Activated naive CD4-positive, alpha-beta T cell treated with anti-CD3 and anti-CD28 coated beads, Interleukin-2, amount 10 ng/mL, durations not matched to agents 7 days and 5 days (primary cell): Measurements from ENCODE around the gene IFNA21.
"Not testable (repeated sequence)": the region's sequence is repeated elsewhere in the genome, so short reads cannot be mapped to it uniquely, and the experiment has no call there.

ENCODE experiments used
- CTCF ChIA-PET: fragments of 350-600 bp; sonication (Branson Sonifier 250); formaldehyde crosslinking; loops from one replicate; lab custom pipeline; 2021; ENCODE audit warnings: antibody characterized with exemption; lab: Charles Lee
- DNase-seq: peaks from one replicate; pipeline ENCODE4 v3.0.0-alpha.2; 2020
- H3K27ac Mint-ChIP-seq: one replicate; pipeline ENCODE4 v1.8.0; 2021; ENCODE audit warnings: mild to moderate bottlenecking, moderate library complexity, mixed read lengths
- H3K27me3 Mint-ChIP-seq: one replicate; pipeline ENCODE4 v1.8.0; 2021; ENCODE audit warnings: mild to moderate bottlenecking, mixed read lengths
- H3K36me3 Mint-ChIP-seq: one replicate; pipeline ENCODE4 v1.8.0; 2021; ENCODE audit warnings: mixed read lengths
- H3K4me1 Mint-ChIP-seq: one replicate; pipeline ENCODE4 v1.8.0; 2021; ENCODE audit warnings: mixed read lengths
- H3K4me3 Mint-ChIP-seq: one replicate; pipeline ENCODE4 v1.8.0; 2021; ENCODE audit warnings: mild to moderate bottlenecking, moderate library complexity, mixed read lengths
- H3K9me3 Mint-ChIP-seq: one replicate; pipeline ENCODE4 v1.8.0; 2021; ENCODE audit warnings: mixed read lengths

The IFNA21 gene

DNA sequence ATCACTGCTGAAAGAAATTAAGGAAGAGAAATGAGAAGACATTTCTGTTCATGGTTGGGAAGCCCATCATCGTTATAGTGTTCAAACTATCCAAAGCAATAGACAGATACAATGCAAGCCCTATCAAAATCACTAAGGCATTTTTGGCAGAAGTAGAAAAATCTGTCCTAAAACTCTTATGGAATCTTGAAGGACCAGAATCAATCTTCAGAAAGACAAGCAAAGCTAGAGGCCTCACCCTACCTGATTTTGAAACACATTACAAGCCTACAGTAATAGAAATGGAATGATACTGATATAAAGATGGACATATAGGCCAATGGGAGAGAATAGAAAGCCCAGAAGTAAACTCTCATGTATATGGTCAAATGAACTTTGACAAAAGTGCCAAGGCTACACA is 4.9 kb upstream of the IFNA21 start:
- Mint-ChIP-seq H3K27me3 (peaks cover 5% of the 10 kb centered on the region), H3K4me3 (no peak overlapping the region), H3K36me3 (no peaks in the 10 kb centered on the region), H3K4me1 (no peaks in the 10 kb centered on the region), H3K27ac (no peak overlapping the region), H3K9me3 (no peaks in the 10 kb centered on the region)
- CTCF ChIA-PET, result no interaction called here
- no peak for DNase-seq

DNA sequence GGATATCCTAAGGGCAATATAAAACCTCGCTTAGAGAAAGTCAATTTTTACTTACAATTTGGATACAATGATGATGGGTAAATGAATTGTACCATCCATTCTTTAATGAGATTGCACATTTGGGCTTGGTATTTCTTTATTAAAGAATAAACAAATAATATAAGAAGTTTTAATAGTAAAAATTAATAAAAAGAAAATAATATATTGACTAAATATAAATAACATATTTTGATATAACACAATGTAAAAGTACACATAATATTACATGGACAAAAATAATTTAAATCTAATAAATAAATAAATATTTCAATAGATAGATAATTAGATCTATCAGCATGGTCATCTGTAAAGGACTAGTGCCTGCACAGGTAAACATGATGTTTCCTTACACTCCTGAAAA is 944 bp downstream of the IFNA21 start:
- no peak overlapping the region for H3K27ac Mint-ChIP-seq
- no peak overlapping the region for H3K4me3 Mint-ChIP-seq
- peaks cover 15% of the 10 kb centered on the region for H3K27me3 Mint-ChIP-seq
- H3K36me3 Mint-ChIP-seq, result peaks cover 4% of the 10 kb centered on the region
- no peak for DNase-seq
- H3K9me3 Mint-ChIP-seq, result peaks cover 4% of the 10 kb centered on the region
- H3K4me1 Mint-ChIP-seq, result peaks cover 27% of the 10 kb centered on the region
- CTCF ChIA-PET, result no interaction called here

DNA sequence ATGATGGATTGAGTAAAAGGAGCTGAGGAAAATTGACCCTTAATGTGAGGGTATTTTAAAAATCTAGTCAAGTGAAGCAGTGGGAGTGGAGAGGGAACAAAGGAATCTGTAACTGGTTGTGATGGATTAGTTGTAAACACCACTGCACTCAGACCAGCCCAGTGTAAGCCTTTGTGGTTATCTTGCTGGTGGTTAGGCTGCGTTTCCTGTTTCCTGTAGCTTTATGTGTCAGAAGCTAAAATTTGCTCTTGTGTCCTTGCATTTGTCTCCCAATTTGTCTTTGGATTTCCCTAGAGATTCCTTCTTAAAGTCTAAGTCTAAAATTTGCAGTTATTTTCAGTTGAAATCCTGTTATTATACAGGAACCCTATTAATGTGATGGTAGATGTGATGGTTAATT is 6.3 kb downstream of the IFNA21 start:
- Mint-ChIP-seq H3K27ac (peak overlapping the region; percentile 75), H3K4me3 (peak overlapping the region; percentile 51), H3K4me1 (peaks cover 51% of the 10 kb centered on the region), H3K27me3 (peaks cover 10% of the 10 kb centered on the region), H3K9me3 (peaks cover 6% of the 10 kb centered on the region), H3K36me3 (peaks cover 11% of the 10 kb centered on the region)
- CTCF ChIA-PET, result interaction anchor here (1.1 to 3.0 kb wide), 4 partner anchors 9 to 81 kb away, joined by 3 to 13 read pairs (median 3); no protein-coding TSS in a partner anchor
- peak; percentile 70 for DNase-seq

DNA sequence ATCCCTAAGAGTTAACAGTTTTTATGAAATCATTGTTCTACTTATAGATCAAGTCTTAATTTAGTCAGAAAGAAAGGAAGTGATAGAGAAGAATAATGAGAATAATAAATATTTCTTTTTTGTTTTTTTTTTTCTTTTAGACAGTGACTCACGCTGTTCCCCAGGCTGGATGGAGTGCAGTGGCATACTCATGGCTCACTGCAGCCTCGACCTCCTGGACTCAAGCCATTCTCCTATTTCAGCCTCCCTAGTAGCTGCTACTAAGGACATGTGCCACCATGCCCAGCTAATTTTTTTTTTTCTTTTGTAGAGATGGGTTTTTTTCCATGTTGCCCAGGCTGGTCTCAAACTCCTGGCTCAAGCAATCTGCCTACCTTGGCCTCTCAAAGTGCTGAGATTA is 11.0 kb downstream of the IFNA21 start:
- no peak for DNase-seq
- no peak overlapping the region for H3K27ac Mint-ChIP-seq
- CTCF ChIA-PET, result no interaction called here
- H3K4me1 Mint-ChIP-seq, result peaks cover 33% of the 10 kb centered on the region
- H3K36me3 Mint-ChIP-seq, result peaks cover 7% of the 10 kb centered on the region
- H3K27me3 Mint-ChIP-seq, result peaks cover 18% of the 10 kb centered on the region
- H3K9me3 Mint-ChIP-seq, result peaks cover 2% of the 10 kb centered on the region
- H3K4me3 Mint-ChIP-seq, result no peak overlapping the region

DNA sequence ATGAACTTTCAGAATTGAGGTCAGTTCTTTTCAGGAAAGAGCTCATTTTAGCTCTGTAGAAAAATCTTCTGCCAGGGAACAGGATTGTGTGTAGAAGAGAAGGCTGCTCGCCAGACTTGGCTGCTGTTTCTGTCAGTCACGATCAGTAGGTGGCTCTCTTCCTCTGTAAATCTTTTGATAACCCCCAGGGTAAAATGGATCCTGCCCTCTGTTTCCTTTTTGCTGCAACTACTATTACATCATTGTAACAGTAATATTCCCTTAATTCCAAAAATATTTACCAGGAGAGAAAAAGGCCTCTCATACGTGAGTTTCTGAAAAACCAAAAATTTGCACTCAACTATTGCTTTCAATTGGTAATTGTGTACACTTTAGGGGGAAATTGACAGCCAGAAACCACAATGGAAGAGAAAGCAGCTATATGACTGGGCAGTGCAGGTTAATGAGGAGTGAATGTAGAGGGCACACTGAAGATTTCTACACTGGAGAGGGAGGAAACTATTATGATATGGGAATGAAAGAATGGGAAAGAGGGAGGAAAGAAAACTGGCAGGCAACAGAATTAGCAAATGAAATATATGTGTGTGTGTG is 12.3 kb downstream of the IFNA21 start:
- peaks cover 31% of the 10 kb centered on the region for H3K27me3 Mint-ChIP-seq
- no peak overlapping the region for H3K27ac Mint-ChIP-seq
- H3K4me3 Mint-ChIP-seq, result no peak overlapping the region
- peaks cover 2% of the 10 kb centered on the region for H3K9me3 Mint-ChIP-seq
- CTCF ChIA-PET, result interaction anchor here (0.7 to 1.6 kb wide), 10 partner anchors 27 to 645 kb away, joined by 3 to 10 read pairs (median 3); no protein-coding TSS in a partner anchor
- peak; percentile 40 for DNase-seq
- H3K4me1 Mint-ChIP-seq, result peaks cover 22% of the 10 kb centered on the region
- H3K36me3 Mint-ChIP-seq, result peaks cover 9% of the 10 kb centered on the region

DNA sequence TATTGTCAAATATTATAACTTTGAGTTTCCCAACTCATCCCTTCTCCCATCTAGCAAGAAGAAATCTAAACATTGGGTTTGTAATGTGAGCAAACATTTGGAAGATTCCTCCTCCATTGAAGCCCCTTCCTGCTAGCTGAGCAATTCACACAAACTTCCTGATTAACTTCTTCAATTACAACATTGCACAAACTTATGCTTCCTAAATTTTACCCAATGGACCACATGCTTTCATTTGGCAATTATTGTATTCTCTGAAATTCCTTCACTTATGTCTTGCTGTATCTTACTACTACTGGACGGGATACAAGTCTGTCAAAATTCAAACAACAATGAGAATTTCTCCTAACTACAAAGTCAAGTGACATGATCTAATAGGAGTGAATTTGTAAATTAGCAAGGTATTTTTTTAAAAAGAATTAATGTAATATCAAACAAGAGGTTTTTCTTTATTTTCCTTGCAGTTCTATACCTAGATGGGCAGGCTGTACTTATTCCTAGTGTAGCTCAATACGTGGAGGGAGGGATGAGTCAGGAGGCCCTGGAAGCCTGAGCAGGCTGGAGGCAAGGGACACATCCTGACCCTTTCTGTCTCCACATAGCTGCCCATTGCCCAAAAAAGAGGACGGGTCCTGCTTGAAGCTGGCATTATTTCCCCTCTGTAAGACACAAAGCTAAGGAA is 13.0 kb downstream of the IFNA21 start:
- H3K27ac Mint-ChIP-seq, result no peak overlapping the region
- H3K4me1 Mint-ChIP-seq, result peaks cover 17% of the 10 kb centered on the region
- peaks cover 31% of the 10 kb centered on the region for H3K27me3 Mint-ChIP-seq
- H3K36me3 Mint-ChIP-seq, result peaks cover 7% of the 10 kb centered on the region
- H3K4me3 Mint-ChIP-seq, result no peak overlapping the region
- CTCF ChIA-PET, result interaction anchor here (0.7 to 1.6 kb wide), 9 partner anchors 27 to 646 kb away, joined by 3 to 10 read pairs (median 3); no protein-coding TSS in a partner anchor
- peaks cover 3% of the 10 kb centered on the region for H3K9me3 Mint-ChIP-seq
- DNase-seq, result no peak

DNA sequence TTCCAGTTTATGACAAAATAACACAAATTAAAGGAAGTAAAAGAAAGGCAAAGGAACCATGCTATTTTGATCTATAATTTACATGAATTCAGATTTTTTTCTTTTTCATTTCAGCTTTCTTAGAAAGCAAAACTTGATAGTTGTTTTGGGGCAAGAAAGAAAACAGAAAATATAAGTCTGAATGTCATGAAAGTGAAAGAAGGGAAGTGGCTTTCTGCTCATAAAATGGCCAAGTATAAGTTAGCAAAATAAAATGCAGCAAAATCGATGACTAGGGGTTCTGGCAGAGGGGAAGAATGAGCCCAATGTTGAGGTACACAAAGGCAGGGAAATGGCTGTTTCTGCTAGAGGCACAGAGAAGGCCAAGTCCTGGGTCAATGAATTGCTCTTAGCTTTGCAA is 21.9 kb downstream of the IFNA21 start:
- CTCF ChIA-PET, result no interaction called here
- H3K4me3 Mint-ChIP-seq, result peak overlapping the region; percentile 2

DNA sequence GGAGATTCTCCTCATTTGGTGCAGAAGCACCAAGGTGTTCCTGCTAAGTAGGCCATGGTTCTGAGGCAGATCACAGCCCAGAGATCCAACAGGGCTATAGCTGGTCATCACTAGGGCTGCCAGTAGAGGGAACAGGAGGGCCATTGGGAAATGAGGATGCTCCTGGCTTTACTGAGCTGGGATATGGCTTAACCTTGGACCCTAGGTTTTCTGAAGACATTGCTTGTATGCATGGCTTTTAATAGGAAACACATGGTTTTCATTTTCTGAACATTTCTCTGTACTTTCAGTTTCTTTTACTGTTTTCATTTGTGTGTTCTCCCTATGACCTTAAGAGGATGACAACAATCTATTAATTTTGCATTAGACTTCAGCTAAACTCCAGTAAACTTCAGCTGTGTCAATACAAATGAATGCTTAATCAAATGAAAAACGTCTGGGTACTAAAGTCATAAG is 25.0 kb downstream of the IFNA21 start, which contains the start of gene IFNW1:
TSS of gene IFNW1 (minus strand) at position 406 of the 456 bp plus-strand sequence. CDS start at position 144, 262 bp downstream.
- peaks cover 3% of the 10 kb centered on the region for H3K27me3 Mint-ChIP-seq
- no peak within 1 kb of the TSS for H3K4me3 Mint-ChIP-seq
- CTCF ChIA-PET, result interaction anchor here (1.1 to 1.3 kb wide), 2 partner anchors 9 to 11 kb away, joined by 3 to 5 read pairs; no protein-coding TSS in a partner anchor
- H3K27ac Mint-ChIP-seq, result no peak within 1 kb of the TSS
- peaks cover 10% of the 10 kb centered on the region for H3K36me3 Mint-ChIP-seq
- H3K4me1 Mint-ChIP-seq, result peaks cover 47% of the 10 kb centered on the region
- no peak for DNase-seq
- peaks cover 10% of the 10 kb centered on the region for H3K9me3 Mint-ChIP-seq

More for the DNA sequence above, 21.9 kb downstream of the IFNA21 start:
- Mint-ChIP-seq H3K9me3 (peaks cover 31% of the 10 kb centered on the region), H3K27me3 (peaks cover 11% of the 10 kb centered on the region), H3K4me1 (peaks cover 54% of the 10 kb centered on the region), H3K27ac (peak overlapping the region; percentile 74), H3K36me3 (peaks cover 26% of the 10 kb centered on the region)
- DNase-seq, result no peak

DNA sequence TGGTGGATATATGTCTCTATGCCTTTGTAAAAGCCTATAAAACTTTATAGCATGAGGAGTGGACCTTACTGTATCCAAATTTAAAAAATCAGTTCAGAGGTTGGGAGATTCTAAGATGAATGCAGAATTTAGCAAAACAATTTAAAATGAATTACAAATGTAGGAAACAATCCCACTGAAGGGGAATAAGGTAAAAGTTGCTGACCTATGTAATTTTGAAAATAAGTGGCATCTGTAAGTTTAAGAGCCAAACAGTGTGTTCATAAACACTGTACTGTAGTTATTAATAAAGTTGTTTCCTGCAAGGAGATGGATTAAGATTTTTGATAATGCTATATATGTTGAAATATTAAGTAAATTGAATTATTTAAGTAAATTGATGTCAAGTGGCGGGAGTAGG is 29.4 kb downstream of the IFNA21 start:
- no peak for DNase-seq
- H3K4me3 Mint-ChIP-seq, result no peak overlapping the region
- CTCF ChIA-PET, result no interaction called here

DNA sequence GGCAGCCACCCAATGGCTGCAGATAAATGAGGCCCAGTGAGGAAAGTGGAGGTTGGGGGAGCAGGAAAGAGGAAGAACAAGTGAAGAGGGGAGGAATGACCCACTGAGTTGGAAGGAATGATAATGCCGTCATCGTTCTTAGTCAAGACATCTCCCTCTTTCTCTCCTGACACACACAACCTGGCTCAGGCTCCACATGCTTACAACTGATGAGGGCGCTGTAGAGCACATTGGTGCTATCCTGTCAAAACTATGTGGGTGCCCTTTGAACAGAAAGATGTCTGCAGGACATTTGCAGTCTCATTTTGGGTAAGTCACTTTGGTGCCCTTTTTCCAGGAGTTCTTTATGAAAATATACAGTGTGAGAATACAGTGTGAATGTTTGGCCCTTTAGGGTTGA is 30.7 kb downstream of the IFNA21 start:
- H3K4me3 Mint-ChIP-seq, result no peak overlapping the region
- peaks cover under 1% of the 10 kb centered on the region for H3K4me1 Mint-ChIP-seq

More for the DNA sequence above, 29.4 kb downstream of the IFNA21 start:
- Mint-ChIP-seq H3K27ac (no peak overlapping the region), H3K36me3 (no peaks in the 10 kb centered on the region), H3K4me1 (peaks cover 11% of the 10 kb centered on the region), H3K9me3 (no peaks in the 10 kb centered on the region), H3K27me3 (peaks cover 26% of the 10 kb centered on the region)

DNA sequence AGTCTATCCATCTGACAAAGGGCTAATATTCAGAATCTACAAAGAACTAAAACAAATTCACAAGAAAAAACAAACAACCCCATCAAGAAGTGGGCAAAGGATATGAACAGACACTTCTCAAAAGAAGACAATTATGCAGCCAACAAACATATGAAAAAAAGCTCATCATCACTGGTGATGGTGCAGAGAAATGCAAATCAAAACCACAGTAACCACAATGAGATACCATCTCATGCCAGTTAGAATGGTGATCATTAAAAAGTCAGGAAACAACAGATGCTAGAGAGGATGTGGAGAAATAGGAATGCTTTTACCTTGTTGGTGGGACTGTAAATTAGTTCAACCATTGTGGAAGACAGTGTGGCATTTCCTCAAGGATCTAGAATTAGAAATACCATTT is 38.3 kb downstream of the IFNA21 start:
- CTCF ChIA-PET, DNase-seq, H3K4me3 Mint-ChIP-seq: not testable (repeated sequence)
- Mint-ChIP-seq H3K27ac (peak overlapping the region; percentile 38), H3K9me3 (peaks cover 14% of the 10 kb centered on the region), H3K27me3 (peaks cover 11% of the 10 kb centered on the region), H3K36me3 (peaks cover 12% of the 10 kb centered on the region), H3K4me1 (peaks cover 11% of the 10 kb centered on the region)

More for the DNA sequence above, 30.7 kb downstream of the IFNA21 start:
- Mint-ChIP-seq H3K36me3 (no peaks in the 10 kb centered on the region), H3K27ac (no peak overlapping the region), H3K9me3 (no peaks in the 10 kb centered on the region), H3K27me3 (peaks cover 26% of the 10 kb centered on the region)
- CTCF ChIA-PET, result no interaction called here
- no peak for DNase-seq

DNA sequence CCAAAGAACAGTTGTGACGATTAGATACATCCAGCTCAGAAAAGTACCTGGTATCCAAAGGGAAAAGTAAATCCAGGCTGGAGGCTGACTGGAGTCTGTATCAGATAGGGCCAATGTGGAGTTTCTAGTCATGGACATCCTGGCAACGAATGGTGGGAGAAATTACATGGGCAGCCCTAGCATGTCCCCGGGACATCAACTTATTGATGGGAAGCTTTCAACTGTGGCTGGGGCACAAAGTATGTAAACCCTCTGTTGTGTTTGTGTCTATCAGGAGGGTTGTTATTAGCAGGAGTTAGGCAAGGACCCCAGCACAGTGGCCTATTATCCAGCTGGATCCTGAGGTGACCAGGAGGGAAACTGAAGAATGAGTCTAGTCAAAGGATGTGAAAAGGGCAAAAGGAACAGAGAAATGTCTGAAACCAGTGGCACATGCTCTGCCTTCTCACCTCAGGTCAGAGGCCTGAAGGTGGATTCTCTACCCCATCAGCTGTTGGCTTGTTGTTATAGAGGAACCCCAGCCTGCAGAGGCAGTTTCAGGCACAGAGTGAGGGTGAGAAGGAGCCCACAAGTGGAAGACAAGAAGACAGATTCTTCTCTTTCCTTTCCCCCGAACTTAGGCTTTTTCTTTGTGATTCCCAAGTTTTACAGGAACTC is 44.7 kb downstream of the IFNA21 start:
- CTCF ChIA-PET, result no interaction called here

DNA sequence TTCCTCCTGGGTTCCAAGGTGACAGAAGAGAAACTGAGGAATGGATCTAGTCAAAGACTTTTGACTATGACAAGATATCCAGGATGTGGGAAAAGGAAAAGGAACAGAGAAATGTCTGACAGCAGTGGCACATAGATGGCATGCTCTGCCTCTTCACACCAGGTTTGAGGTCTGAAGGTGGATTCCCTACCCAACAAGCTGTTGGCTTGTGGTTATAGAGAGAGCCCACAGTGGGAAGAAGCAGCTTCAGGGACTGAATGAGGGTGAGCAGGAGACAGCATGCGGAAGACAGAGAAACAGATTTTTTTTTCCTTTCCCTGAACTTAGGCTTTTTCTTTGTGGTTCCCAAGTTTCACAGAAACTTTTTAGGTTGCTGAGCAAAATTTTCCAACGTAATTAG is 45.4 kb downstream of the IFNA21 start:
- CTCF ChIA-PET, result no interaction called here
- Mint-ChIP-seq H3K4me3 (no peak overlapping the region), H3K27ac (no peak overlapping the region), H3K9me3 (no peaks in the 10 kb centered on the region), H3K36me3 (no peaks in the 10 kb centered on the region), H3K4me1 (no peaks in the 10 kb centered on the region), H3K27me3 (peaks cover 39% of the 10 kb centered on the region)
- no peak for DNase-seq

More for the DNA sequence above, 44.7 kb downstream of the IFNA21 start:
- Mint-ChIP-seq H3K4me1 (no peaks in the 10 kb centered on the region), H3K27ac (no peak overlapping the region), H3K27me3 (peaks cover 34% of the 10 kb centered on the region), H3K36me3 (no peaks in the 10 kb centered on the region), H3K4me3 (no peak overlapping the region), H3K9me3 (no peaks in the 10 kb centered on the region)
- no peak for DNase-seq

DNA sequence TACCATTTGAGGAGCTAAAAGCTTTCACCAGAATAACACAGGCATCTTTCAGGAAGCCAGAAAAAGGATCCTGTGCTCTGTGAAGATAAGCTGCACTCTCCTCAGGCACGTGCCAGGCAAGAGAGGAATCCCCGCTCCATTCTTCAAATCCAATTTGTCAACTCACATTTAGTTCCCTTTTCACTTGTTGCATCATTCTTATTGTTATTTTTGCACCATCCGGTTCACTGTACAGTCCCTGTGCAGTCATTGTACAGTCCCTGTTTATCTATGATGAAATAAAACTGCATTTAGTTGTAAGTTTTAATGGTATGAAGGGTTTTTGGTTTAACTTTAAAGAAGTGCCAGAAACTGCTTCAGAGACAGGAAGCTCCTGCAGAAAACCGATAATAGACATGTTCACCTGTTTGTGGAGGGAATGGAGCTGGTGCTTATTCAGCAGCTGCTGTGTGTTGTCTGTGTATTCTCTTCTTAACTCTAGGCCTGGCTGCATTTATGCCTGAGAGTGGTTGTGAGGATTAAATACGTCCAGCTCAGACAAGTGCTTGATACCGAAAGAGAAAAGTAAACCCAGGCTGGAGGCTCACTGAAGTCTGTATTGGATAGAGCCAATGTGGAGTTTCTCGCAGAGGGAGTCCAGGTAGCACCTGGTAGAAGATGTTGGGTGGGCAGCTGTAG is 47.2 kb downstream of the IFNA21 start:
- H3K27ac Mint-ChIP-seq, result no peak overlapping the region
- H3K9me3 Mint-ChIP-seq, result no peaks in the 10 kb centered on the region
- no peak for DNase-seq
- no peak overlapping the region for H3K4me3 Mint-ChIP-seq
- no peaks in the 10 kb centered on the region for H3K4me1 Mint-ChIP-seq
- CTCF ChIA-PET, result interaction anchor here (0.7 to 1.5 kb wide), 3 partner anchors 8 to 133 kb away, joined by 3 to 9 read pairs (median 3); partner anchors contain the start of gene IFNB1
- H3K36me3 Mint-ChIP-seq, result no peaks in the 10 kb centered on the region
- peaks cover 36% of the 10 kb centered on the region for H3K27me3 Mint-ChIP-seq
